RCC 7860 (cell line): ENCODE measurements around the gene NRDE2.

Experiments used
- DNase-seq: peaks from one replicate; pipeline ENCODE4 v3.0.0-alpha.2; 2015; ENCODE audit warnings: low spot score
- FAIRE-seq: peaks from 2 replicates; lab custom pipeline; 2012; peaks lifted over from hg19 to GRCh38; lab: Jason Lieb, UNC

The NRDE2 gene

GRCh38 chr14:90297876-90298629, 33.7 kb downstream of the NRDE2 start:
- DNase-seq (no peak), FAIRE-seq (no peak)

DNA sequence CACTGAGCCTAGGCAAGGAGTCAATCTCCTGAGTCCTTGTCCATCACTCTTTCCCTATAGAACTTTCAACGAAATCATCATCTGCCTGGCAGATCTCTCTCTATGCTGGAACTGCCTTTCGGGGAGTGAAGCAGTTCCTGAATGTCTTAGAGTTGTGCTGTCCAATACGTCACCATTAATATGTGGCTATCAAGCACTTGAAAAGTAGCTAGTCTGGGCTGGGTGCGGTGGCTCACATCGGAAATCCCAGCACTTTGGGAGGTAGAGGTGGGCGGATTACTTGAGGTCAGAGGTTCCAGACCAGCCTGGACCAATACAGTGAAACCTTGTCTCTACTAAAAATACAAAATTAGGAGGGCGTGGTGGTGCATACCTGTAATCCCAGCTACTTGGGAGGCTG, 35.1 kb downstream of the NRDE2 start:
- DNase-seq (no peak), FAIRE-seq (no peak)

DNA sequence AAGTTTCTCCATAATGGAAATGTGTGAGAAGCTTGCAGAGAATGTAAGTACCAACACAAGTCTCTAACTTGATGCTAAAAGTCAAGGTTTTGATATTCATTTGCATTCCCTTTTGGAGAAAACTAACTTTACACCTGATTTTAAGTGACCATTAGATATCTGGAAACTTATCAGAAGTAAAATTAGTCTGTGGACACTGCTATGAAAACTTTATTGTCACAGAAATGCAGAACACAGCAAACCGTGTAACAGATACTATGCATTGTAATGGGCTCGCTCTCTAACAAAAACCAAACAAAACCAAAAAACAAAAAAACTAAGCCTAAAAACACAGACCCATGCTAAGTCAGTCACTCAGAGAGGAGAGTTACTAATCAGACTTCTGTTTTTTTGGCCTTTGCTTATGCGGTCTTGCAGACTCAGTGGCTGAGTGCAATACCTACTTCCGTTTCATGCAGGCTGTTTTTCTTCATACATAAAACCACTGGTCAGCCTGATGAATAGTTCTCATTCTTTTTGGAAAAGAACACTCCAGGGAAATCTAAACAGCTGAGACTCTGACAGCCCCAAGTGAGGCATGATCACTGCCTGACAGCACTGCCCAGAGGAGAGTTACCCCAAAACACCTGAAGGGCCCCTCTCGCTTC, 35.7 kb downstream of the NRDE2 start:
- FAIRE-seq: no peak
- no peak for DNase-seq

DNA sequence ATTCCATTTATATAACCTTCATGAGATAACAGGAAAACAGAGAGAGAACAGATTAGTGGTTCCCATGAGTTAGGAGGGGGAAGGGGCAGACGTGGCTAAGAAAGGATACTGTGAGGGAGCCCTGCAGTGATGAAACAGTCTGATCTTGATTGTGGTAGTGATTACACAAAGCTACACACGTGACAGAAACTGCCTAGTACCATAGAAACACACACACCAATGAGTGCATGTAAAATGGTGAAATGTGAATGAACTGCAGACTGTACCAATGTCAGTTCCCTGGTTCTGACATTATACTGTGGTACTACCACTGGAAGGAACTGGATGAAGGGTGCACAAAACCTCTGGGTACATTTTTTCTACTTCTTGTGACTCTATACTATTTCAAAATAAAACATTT, 36.9 kb downstream of the NRDE2 start:
- DNase-seq (no peak), FAIRE-seq (no peak)

GRCh38 chr14:90293766-90294730, 37.7 kb downstream of the NRDE2 start:
- DNase-seq (no peak), FAIRE-seq (no peak)

GRCh38 chr14:90291699-90292098, 40.0 kb downstream of the NRDE2 start:
- DNase-seq: no peak
- FAIRE-seq: no peak

DNA sequence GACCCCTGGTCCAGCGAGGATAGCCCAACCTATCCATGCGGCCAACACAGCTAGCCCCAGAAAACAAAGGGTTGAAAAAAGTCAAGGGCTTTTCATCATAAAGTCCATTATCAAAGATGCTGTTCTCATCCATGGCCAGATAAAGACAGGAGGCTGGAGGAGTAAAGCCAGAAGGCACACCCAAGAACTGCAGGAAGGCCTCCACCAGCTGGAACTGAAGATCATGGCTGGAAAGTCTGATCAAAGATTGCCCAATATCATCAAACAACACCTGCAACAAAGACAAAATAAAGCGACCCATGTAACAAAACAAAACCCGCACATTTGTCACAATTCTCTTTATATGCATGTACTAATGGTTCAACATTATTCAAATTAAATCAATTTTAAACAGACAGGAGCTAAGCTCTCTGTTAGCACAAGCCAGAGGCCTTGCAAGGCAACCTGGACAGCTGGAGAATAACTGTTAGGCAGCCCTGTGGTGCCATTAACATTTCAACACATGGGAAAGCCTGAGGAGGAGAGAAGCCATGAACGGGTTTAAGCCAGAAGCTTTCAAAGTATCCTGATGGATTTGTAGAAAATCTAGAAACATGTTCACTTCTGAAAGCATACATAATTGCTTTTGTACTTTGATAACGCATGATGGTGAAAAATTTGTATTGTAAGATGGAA, 41.3 kb downstream of the NRDE2 start:
- DNase-seq (no peak), FAIRE-seq (no peak)

GRCh38 chr14:90288651-90289355, 42.9 kb downstream of the NRDE2 start:
- no peak for FAIRE-seq
- DNase-seq: no peak

GRCh38 chr14:90287791-90288190, 44.0 kb downstream of the NRDE2 start:
- FAIRE-seq: no peak
- no peak for DNase-seq

DNA sequence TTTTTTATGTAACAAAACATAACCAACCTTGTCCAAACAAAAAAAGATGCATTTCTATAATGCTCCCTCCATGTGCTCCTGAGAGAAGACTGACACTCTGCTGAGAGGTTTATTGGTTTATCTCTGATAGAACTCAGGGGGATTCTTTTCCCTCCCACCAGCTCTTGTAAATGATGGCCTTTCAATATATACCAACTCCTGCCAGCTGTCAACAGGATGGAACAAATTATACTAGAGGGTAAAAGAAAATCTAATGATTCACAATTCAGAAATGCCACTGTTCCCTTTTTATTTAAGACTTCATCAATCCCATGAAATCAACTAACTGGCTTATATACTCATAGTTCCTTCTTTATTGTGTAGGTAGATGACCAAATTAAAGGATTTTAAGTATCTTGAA, 50.0 kb downstream of the NRDE2 start:
- FAIRE-seq: no peak
- no peak for DNase-seq

DNA sequence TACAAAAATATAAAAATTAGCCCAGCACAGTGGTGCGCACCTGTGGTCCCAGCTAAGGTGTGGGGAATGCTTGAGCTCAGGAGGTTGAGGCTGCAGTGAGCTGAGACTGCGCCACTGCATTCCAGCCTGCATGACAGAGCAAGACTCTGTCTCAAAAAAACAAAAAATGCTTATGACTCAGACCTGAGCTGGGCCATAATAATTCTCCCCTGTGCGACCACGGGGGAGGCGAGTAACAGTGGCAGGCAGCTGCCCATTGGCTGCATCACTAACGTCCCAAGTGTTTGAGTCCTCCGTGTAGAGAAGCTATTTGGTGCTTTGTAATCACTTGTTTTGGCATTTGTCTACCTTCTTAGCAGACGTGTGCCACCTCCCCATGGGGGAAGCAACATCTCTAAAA, 50.5 kb downstream of the NRDE2 start:
- DNase-seq: peak; percentile 69
- peak; percentile 60 for FAIRE-seq

- no peak for DNase-seq
- no peak for FAIRE-seq
Observed at GRCh38 chr14:90280096-90280495, 51.6 kb downstream of the NRDE2 start.

- no peak for FAIRE-seq
Observed at GRCh38 chr14:90278199-90279175, 53.3 kb downstream of the NRDE2 start.

GRCh38 chr14:90277581-90278198, 54.1 kb downstream of the NRDE2 start:
- FAIRE-seq: no peak

More at GRCh38 chr14:90278199-90279175, 53.3 kb downstream of the NRDE2 start:
- DNase-seq: no peak

DNA sequence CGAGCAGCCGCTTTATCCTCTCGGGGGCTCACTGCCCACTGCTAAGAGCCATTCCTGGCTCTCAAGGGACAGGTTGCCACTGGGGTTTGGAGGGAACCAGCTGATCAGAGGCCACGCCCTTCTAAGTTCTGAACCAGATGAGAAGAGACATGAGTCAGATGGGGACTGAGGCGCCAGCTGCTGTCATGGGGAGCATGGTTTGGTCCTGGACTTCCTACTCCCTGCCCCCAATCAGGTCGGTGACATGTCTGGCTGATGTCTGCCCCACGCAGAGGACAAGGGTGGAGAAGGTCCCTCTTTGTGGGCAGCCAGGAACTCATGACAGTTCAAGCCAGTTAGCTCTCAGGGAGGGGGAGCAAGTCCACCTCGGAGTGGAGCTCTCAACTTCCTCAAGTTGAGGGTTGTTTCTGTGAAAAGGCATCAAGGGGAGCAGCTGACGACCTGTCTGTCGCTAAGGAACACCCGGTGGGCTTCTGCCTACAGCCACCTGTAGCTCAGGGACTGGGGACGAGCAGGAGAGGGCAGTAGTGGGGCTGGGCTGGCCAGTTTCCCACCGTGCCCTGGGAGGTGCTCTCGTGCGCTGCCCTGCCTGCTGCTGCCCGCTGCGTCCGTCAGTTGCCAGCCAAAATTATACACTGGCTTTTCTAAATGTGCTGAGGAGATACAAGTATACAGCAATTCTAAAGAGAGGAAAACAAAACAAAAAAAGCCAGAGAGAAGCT, 54.9 kb downstream of the NRDE2 start:
- FAIRE-seq (no peak), DNase-seq (peak; percentile 75)

More at GRCh38 chr14:90277581-90278198, 54.1 kb downstream of the NRDE2 start:
- no peak for DNase-seq

- DNase-seq: peak; percentile 84
- FAIRE-seq: no peak
Observed at GRCh38 chr14:90275820-90276219, 55.9 kb downstream of the NRDE2 start.

- no peak for FAIRE-seq
- DNase-seq: peak; percentile 4
Observed at GRCh38 chr14:90275458-90275814, 56.3 kb downstream of the NRDE2 start.
